Measurements from ENCODE around the gene GNG7.
"Not testable (repeated sequence)": the region's sequence is repeated elsewhere in the genome, so short reads cannot be mapped to it uniquely, and the experiment has no call there.

The GNG7 gene

DNA sequence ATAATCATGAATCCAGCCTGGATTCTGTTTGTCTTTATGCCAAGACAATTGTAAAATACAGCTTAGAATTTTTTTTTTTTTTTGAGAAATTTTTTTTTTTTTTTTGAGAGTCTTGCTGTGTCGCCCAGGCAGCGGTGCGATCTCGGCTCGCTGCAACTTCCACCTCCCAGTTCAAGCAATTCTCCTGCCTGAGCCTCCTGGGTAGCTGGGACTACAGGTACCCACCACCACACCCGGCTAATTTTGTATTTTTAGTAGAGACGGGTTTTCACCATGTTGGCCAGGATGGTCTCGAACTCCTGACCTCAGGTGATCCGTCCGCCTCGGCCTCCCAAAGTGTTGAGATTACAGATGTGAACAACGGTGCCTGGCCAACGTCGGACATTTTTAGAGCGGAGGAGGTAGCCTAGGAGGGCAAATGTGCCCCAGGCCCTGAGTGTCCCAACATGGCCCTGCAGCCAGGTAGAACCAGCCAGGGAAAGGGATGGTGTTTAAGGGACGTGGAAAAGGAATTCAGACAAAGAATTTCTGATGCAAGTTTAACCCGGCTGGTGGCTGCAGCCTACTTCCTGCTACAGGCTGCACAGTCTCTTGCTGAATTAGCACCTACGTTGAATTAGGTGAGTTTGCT, 89.8 kb downstream of the GNG7 start:
- Histone ChIP-seq H3K27me3 (ENCODE audit: insufficient read depth, low read length) (no peaks in the 10 kb centered on the region; the same call in 1 of the 2 replicates), H3K27ac (ENCODE audit: low read depth, low read length) (no peak overlapping the region), H3K4me1 (ENCODE audit: insufficient read depth, low read length) (no peaks in the 10 kb centered on the region), H3K9me3 (ENCODE audit: insufficient read depth, low read depth, low read length) (peaks cover 8% of the 10 kb centered on the region; the same call in 1 of the 2 replicates), H3K4me3 (ENCODE audit: low read length) (no peak overlapping the region), H3K9ac (ENCODE audit: low read depth, low read length) (no peak overlapping the region), H3K36me3 (ENCODE audit: insufficient read depth, low read length) (no peaks in the 10 kb centered on the region)
- 86% methylated on average over 16 of the region's 18 CpGs for WGBS

GRCh38 chr19:2611483-2612464, 90.7 kb downstream of the GNG7 start:
- Histone ChIP-seq H3K4me3 (ENCODE audit: low read length) (no peak overlapping the region), H3K36me3 (ENCODE audit: insufficient read depth, low read length) (no peaks in the 10 kb centered on the region), H3K9me3 (ENCODE audit: insufficient read depth, low read depth, low read length) (peaks cover 8% of the 10 kb centered on the region; the same call in 1 of the 2 replicates), H3K27me3 (ENCODE audit: insufficient read depth, low read length) (no peaks in the 10 kb centered on the region; the same call in 1 of the 2 replicates), H3K27ac (ENCODE audit: low read depth, low read length) (no peak overlapping the region), H3K4me1 (ENCODE audit: insufficient read depth, low read length) (no peaks in the 10 kb centered on the region), H3K9ac (ENCODE audit: low read depth, low read length) (no peak overlapping the region)
- 82% methylated on average over 32 of the region's 34 CpGs for WGBS

GRCh38 chr19:2610637-2611482, 91.6 kb downstream of the GNG7 start:
- no peaks in the 10 kb centered on the region for H3K36me3 ChIP-seq (ENCODE audit: insufficient read depth, low read length)
- peaks cover 8% of the 10 kb centered on the region; the same call in 1 of the 2 replicates for H3K9me3 ChIP-seq (ENCODE audit: insufficient read depth, low read depth, low read length)
- no peaks in the 10 kb centered on the region; the same call in 1 of the 2 replicates for H3K27me3 ChIP-seq (ENCODE audit: insufficient read depth, low read length)
- no peaks in the 10 kb centered on the region for H3K4me1 ChIP-seq (ENCODE audit: insufficient read depth, low read length)
- H3K4me3 ChIP-seq (ENCODE audit: low read length), result peak overlapping the region; percentile 51
- H3K27ac ChIP-seq (ENCODE audit: low read depth, low read length), result peak overlapping the region; percentile 51; the same call in 1 of the 2 replicates
- 18% methylated on average over 46 of the region's 46 CpGs for WGBS
- H3K9ac ChIP-seq (ENCODE audit: low read depth, low read length), result 0 out of 2 replicates have a peak overlapping the region, but pooled peaks have one; percentile 58

DNA sequence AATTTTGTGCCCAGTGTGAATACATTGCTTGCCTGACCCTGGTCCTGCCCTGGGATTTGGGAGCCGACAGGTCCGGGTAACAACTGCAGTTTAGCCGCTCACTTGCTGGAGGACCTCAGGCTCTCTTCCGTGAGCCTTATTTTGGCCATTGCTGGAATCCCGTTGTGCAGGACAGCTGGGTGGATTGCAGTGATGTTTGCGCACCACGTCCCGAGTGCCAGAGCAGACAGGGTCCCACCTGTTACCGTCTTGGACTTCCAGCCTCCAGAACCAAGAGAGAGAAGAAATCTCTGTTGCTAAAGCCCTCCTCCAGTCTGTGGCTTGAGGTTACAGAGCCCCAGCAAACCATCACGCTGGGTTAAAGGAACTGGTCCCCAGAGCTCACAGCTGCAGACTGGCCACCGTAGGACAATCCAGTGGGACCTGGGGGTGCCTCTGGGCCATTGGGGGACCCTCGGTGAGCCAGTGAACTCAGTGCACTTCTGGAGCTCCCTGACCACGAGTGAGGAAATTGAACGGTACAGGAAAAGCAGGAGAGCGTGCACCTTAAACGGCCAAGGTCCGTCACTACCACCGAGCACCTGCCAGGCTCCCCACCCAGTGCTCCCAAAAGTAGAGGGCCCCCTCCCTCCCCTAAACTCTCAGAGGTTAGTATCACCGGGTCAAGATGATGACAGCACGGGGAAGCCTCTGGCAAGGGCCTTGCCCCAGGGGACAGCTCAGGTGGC, 92.9 kb downstream of the GNG7 start:
- no peaks in the 10 kb centered on the region; the same call in 1 of the 2 replicates for H3K27me3 ChIP-seq (ENCODE audit: insufficient read depth, low read length)
- H3K4me3 ChIP-seq (ENCODE audit: low read length), result no peak overlapping the region
- 91% methylated on average over 20 of the region's 20 CpGs for WGBS
- no peaks in the 10 kb centered on the region for H3K36me3 ChIP-seq (ENCODE audit: insufficient read depth, low read length)
- no peak overlapping the region for H3K9ac ChIP-seq (ENCODE audit: low read depth, low read length)
- H3K4me1 ChIP-seq (ENCODE audit: insufficient read depth, low read length), result no peaks in the 10 kb centered on the region
- no peak overlapping the region for H3K27ac ChIP-seq (ENCODE audit: low read depth, low read length)
- H3K9me3 ChIP-seq (ENCODE audit: insufficient read depth, low read depth, low read length), result peaks cover 5% of the 10 kb centered on the region; the same call in 1 of the 2 replicates

DNA sequence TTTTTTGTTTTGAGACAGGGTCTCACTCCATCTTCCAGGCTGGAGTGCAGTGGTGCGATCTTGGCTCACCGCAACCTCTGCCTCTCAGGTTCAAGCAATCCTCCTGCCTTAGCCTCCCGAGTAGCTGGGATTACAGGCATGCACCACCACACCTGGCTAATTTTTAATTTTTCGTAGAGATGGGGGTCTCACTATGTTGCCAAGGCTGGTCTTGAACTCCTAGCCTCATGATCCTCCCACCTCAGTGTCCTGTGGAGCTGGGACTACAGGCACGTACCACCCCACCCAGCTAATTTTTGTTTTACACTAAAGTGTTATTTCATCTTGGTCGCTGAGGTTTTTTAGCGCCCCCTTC, 93.5 kb downstream of the GNG7 start:
- 91% methylated on average over 7 of the region's 7 CpGs for WGBS
- H3K4me3 ChIP-seq (ENCODE audit: low read length); H3K4me1 ChIP-seq (ENCODE audit: insufficient read depth, low read length): not testable (repeated sequence)

GRCh38 chr19:2608602-2608922, 93.9 kb downstream of the GNG7 start:
- Histone ChIP-seq H3K27ac (ENCODE audit: low read depth, low read length) (no peak overlapping the region), H3K4me3 (ENCODE audit: low read length) (no peak overlapping the region), H3K36me3 (ENCODE audit: insufficient read depth, low read length) (no peaks in the 10 kb centered on the region), H3K27me3 (ENCODE audit: insufficient read depth, low read length) (no peaks in the 10 kb centered on the region; the same call in 1 of the 2 replicates), H3K9ac (ENCODE audit: low read depth, low read length) (no peak overlapping the region), H3K9me3 (ENCODE audit: insufficient read depth, low read depth, low read length) (no peaks in the 10 kb centered on the region), H3K4me1 (ENCODE audit: insufficient read depth, low read length) (no peaks in the 10 kb centered on the region)
- WGBS, result 77% methylated on average over 7 of the region's 7 CpGs

More for the DNA sequence above, 93.5 kb downstream of the GNG7 start:
- H3K9ac ChIP-seq (ENCODE audit: low read depth, low read length); H3K36me3 ChIP-seq (ENCODE audit: insufficient read depth, low read length); H3K9me3 ChIP-seq (ENCODE audit: insufficient read depth, low read depth, low read length); H3K27ac ChIP-seq (ENCODE audit: low read depth, low read length); H3K27me3 ChIP-seq (ENCODE audit: insufficient read depth, low read length): not testable (repeated sequence)

GRCh38 chr19:2607712-2608601, 94.5 kb downstream of the GNG7 start:
- no peak overlapping the region for H3K4me3 ChIP-seq (ENCODE audit: low read length)
- no peaks in the 10 kb centered on the region for H3K9me3 ChIP-seq (ENCODE audit: insufficient read depth, low read depth, low read length)
- no peaks in the 10 kb centered on the region for H3K36me3 ChIP-seq (ENCODE audit: insufficient read depth, low read length)
- H3K27me3 ChIP-seq (ENCODE audit: insufficient read depth, low read length), result no peaks in the 10 kb centered on the region; the same call in 1 of the 2 replicates
- H3K9ac ChIP-seq (ENCODE audit: low read depth, low read length), result no peak overlapping the region
- no peak overlapping the region for H3K27ac ChIP-seq (ENCODE audit: low read depth, low read length)
- 80% methylated on average over 47 of the region's 47 CpGs for WGBS
- H3K4me1 ChIP-seq (ENCODE audit: insufficient read depth, low read length), result no peaks in the 10 kb centered on the region; the same call in 1 of the 2 replicates

DNA sequence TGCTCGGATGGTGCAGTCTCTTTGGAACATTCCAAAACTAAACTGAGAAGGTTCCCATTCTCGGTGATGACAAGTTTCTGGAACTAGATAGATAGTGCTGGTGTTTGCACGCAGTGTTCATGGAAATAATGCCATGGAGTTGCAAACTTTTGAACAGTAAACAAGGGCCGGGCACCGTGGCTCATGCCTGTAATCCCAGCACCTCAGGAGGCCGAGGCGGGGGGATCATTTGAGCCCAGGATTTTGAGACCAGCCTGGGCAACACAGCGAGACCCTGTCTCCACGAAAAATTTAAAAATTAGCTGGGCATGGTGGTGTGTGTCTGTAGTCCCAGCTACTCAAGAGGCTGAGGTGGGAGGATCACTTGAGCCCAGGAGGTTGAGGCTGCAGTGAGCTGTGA, 95.7 kb downstream of the GNG7 start:
- H3K27me3 ChIP-seq (ENCODE audit: insufficient read depth, low read length); H3K9ac ChIP-seq (ENCODE audit: low read depth, low read length); H3K9me3 ChIP-seq (ENCODE audit: insufficient read depth, low read depth, low read length); H3K4me1 ChIP-seq (ENCODE audit: insufficient read depth, low read length); H3K4me3 ChIP-seq (ENCODE audit: low read length); H3K36me3 ChIP-seq (ENCODE audit: insufficient read depth, low read length); H3K27ac ChIP-seq (ENCODE audit: low read depth, low read length): not testable (repeated sequence)
- WGBS, result 82% methylated on average over 9 of the region's 9 CpGs

DNA sequence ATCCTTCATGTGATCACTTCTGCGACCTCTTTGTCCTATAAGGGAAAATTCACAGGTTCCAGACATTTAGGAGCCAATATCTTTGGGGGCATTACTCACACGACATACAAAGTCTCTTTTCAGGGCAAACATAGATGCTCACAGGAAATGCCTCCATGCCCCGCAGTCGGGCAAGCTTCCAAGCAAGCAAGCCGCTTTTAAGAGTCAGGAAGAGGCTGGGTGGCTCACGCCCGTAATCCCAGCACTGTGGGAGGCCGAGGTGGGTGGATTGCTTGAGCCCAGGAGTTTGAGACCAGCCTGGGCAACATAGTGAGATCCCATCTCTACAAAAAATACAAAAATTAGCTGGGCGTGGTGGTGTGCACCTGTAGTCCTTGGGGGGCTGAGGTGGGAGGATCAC, 96.6 kb downstream of the GNG7 start:
- H3K9me3 ChIP-seq (ENCODE audit: insufficient read depth, low read depth, low read length); H3K27ac ChIP-seq (ENCODE audit: low read depth, low read length); H3K36me3 ChIP-seq (ENCODE audit: insufficient read depth, low read length); H3K4me1 ChIP-seq (ENCODE audit: insufficient read depth, low read length); H3K9ac ChIP-seq (ENCODE audit: low read depth, low read length); H3K4me3 ChIP-seq (ENCODE audit: low read length); H3K27me3 ChIP-seq (ENCODE audit: insufficient read depth, low read length): not testable (repeated sequence)
- WGBS, result 95% methylated on average over 9 of the region's 9 CpGs

Data from HUES64 (cell line).